GM21390 (cell line): ENCODE data around the gene HOXA6.

Source experiments
- ATAC-seq: cut with Tn5 transposase; IDR thresholded peaks from one replicate; pipeline ENCODE4 v1.9.1; 2021; ENCODE audit not compliant: unreplicated experiment

Gene HOXA6

DNA sequence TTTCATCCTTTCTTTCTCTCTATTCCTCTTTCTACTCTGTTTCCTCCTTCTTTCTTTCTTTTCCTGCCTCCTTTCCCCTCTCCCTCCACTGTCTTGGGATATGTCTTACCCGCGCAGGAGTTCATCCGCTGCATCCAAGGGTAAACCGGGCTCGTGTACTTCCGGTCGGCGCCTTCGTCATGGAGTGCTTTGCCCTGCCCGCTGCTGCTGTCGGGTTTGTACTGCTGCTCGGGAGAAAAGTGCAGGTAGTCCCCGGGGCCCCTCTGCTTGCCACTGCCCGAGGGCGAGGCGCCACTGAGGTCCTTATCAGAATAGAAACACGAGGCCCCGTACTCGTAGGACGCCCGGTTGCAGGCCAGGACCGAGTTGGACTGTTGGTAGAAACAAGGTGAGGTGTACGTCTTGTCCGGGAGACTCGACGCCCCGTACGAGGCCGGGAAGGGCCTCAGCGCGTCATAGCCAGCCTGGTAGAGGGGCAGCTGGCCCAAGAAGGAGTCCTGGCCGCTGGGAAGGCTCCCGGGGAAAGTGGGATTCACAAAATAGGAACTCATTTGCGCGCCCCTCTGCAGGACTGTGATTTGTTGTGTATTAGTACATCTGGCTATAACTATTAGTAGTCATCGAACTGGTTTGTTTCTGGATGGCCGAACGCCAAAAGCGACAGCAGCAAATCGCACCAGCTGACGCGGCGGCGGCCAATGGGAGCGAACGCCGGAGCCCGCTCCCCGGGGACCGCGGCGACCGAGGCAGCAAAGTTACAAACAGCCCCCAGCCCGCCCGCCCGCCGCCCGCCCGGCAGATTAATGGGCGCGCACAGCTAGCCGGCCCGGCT is at the start of gene HOXA6:
Gene HOXA6 (minus strand): TSS at position 576 of the 832 bp plus-strand sequence. CDS start 25 bp downstream, at position 551.
- ATAC-seq = no peak

DNA sequence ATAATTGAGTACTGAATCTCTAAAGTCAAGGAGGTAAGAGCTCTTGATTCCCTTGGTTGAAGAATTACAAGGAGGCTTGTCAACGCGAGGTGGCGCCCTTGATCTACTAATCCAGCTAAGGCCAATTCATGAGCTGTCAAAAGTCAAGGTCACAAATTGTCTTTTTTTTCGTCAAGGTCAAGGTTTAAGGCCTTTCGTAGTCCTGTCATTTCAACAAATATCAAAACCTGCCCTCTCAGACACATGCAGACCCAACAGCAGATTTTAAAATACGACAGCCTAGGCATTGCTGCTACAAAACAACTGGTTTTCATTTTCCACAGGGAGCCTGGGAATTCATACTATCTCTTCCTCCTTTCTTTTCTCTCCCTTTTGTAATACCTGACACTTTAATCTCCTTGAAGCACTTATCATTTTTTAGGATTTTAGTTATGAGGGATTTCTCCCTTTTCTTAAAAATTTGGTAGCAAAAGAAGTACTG is 48.8 kb upstream of the HOXA6 start:
- ATAC-seq = no peak

DNA sequence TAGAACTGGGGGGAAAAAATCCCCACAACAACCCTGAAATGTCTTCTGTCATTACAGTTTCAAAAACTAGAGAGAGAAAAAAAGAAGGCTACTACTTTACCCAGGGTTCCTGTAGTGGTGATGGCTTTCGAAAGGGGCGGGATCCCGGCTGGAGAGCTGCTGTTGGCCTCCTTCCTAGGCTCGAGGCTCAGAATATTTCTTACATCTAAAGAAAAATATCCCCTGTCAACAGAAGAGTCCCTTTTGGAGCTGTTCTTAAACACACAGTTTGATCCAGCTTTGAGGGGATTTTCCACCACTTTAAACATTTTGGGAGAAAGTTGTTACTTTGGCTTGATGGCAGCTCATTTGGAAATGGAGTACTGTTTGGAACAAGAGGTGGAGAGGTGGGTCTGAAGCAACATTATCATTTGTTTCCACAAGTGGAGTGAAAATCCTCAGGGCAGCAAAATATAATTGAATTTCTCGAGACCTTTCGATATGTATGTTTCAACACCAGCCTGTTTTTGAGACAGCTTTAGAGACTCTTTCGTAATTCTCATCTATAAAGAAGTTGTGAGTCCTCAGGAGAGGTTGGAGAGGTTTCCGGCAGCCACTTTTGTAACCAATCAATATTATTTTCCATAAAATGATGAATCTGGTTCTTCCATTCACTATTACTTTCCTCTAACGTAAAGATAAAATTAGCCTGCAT is 47.3 kb upstream of the HOXA6 start:
- no peak for ATAC-seq

DNA sequence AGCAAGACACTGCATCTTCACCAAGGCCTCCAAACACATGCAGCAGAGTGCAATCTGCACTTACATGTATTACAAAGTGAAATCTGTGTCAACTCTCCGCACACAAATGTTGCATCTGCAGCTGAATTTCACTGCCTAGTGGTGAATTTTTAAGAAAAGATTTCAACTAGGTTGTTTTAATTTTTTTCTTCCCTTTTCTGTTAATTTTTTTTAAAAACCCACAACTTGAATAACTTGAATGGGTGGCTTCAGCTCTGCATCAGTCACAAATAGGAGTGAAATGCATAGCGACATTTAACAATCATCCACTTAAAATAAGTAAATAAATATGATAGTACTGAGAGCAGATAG is 46.4 kb upstream of the HOXA6 start:
- no peak for ATAC-seq

DNA sequence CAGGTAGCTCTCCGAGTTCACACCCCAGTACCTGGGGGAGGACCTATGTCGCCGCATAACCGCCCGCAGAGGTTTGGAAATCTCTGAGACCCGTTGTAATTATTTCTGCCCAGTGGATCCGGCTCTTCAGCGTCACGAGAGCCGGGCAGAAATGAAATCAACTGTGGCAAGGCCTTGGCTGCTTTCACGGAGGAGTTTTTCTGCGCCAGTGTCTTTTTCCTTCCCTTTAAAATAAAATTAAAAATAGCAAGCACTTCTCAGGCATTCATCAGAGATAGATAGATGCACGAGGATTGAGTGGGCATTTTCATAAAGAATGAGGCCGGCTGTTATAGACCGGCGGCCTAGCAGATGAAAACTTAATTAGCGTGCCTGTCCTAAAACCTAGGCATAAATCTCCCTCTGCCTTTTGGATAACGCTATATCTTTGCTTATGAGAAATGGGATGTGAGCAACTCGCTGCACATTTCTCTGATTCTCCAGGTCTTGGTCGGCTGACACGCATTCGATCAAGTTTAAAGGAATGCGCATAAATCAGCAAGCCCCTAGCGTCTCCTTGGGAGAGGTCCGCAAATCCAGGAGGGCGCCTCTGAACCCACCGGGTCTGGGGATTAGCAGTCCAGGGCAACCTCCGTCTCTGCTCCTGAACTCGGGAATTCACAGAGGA is 45.9 kb upstream of the HOXA6 start:
- no peak for ATAC-seq

DNA sequence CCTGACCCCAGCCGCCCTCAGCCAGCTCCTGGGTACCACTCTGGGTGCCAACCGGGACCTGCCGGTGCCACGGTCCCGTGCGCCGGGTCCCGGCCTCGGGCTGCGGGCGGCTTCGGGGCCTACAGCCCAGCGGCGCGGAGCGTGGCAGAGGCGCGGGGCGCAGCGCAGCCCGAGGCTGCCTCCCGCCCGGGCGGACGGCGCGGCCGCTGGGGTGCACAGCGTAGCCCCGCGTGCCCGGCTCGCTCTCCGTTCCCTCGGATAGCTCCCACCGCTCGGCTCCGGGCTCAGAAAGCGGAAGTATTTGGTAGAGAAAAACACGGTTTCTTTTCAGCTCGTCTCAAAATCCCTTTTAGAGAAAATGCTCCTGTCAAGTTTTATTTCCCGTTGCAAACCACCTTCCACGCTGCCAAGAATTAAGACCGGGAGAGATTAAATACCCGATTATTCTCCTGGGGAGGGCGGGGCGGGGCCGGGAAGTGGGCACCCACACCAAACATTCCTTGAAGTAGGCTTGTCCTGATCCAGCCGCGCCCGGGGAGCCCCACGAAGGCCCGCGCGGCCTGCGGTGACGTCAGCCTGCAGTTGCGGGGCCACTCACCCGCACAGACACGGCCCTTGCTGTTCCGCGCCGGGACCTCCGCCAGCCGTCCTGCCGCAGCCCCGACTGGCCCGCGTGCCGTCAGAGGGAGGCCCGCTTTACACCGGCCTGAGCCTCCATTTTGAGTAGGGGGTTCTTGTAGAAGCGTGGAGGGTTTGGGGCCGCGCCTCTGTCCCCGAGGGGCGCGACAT is 45.2 kb upstream of the HOXA6 start:
- ATAC-seq = no peak

DNA sequence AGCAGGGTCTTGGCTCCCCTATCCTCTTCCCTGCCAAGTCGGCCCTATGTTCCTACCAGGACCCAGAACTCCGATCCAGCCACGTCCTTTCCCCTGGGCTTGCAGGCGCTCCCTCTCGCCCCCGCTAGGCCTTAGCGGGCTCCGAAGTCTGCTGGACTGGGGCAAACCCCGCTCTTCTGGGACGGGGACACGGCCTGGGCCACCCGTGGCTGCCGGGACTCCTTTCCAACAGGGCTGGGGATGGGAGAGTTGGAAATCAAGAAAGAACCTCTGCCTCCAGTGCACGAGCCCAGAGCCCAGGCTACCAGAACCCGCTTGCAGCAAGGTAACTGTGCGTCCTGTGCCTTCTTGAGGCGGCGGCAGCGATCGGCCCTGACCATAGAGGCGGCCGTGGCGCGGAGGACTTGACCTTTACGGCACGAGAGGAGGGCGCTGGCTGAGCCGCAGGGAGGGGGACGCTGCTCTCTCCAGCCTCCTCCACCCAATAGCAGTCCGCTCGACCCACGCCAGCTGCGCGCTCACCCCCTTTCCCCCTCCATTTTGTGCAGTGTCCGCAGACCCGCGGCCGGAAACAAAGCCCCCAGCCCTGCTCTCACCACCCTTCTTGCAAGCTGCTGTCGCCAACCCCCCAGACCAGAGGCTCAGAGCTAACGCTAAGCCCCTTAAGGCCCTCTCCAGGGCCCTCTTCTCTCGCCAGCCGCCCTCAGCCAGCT is 44.4 kb upstream of the HOXA6 start:
- no peak for ATAC-seq

DNA sequence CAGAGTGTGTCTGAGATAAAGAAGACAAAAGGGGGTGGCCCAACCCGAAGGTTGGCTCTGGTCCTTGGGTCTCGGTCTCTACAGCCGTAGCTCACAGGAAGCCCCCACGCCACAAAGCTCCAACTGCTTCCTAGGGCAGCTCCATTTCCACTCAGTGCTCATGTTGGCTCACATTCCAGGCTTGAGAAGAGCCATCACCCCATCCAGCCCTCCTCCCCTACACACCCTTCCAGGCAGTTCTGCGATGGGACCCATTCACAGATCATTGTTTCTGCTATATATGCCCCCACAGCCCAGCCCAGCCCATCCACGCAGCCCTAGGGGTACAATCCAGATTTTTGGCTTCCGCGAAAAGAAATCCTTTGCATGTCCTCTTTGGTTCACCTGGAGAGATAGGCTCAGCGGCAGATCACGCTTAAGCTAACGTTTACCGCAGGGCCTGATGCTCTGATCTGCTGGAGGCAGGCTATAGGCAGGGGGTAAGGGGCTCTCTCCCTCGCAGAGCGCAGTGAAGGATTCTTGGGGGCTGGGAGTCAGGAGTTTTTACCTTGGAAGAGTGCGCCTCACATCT is 43.7 kb upstream of the HOXA6 start:
- ATAC-seq = no peak

DNA sequence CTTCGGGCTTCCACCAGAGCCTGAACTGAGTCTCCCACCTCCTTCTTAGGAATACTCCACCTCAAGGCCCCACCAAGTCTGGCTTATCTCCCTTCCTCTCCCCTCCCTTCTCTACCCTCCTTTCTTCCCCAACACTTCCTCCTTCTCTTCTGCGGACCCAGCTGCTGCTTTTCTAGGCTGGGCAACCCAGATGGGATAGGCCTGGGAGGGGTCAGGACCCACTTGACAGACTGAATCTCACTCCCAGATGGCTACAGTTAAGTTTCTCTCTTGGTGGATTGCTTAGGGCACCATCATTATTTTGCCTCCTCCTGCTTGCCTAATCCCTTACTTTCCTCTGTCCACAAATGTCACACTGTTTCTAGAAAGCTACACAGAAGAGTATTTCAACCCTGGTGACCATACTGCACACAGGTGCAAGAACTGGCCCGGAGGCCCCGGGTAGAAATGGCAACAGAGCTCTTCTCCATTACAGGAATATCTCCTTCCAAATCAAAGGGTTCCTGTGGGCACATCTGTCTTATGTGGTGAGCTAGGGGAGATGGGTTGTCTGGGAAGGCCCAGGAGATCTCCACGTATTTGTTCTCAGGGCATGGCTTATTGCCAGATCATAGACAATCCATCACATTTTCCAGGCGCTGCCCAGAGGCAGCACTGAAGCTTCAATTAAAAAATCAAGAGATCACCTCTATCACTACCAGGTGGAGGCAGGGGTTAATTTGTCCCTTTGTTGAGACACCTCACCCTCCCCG is 42.6 kb upstream of the HOXA6 start:
- ATAC-seq = no peak

DNA sequence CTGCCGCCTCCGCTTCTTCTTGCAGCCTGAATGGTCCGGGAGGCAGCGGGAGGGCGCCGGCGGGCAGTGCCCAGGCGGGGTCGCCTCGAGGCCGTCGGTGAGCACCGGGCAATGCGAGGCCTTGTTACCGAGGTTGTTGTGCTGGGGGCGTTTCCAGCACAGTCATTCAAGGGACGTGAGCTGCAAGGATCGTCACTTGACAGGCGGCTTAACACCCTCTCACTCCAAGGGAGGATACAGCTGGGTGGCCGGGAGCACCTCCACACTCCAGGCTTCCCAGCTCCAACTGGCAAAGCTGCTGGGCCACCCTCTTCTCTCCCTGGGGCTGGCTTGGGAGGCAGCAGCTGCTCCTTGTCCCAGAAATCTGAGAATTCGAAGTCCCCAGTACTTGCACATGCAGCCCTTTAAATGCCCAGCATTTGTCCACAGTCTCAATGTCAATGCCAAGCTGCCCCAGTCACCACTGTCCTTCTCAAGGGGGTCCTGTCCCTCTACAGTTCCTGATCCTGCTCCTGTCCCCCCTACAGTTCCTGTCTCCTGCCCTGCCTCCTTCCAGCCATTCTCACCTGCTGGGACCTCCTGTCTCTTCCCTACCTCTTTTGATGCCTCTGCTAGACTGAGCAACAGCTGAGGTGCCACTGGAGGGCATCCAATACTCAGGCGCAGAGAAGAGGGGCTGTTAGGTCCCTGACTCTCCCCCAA is 41.9 kb upstream of the HOXA6 start:
- no peak for ATAC-seq

DNA sequence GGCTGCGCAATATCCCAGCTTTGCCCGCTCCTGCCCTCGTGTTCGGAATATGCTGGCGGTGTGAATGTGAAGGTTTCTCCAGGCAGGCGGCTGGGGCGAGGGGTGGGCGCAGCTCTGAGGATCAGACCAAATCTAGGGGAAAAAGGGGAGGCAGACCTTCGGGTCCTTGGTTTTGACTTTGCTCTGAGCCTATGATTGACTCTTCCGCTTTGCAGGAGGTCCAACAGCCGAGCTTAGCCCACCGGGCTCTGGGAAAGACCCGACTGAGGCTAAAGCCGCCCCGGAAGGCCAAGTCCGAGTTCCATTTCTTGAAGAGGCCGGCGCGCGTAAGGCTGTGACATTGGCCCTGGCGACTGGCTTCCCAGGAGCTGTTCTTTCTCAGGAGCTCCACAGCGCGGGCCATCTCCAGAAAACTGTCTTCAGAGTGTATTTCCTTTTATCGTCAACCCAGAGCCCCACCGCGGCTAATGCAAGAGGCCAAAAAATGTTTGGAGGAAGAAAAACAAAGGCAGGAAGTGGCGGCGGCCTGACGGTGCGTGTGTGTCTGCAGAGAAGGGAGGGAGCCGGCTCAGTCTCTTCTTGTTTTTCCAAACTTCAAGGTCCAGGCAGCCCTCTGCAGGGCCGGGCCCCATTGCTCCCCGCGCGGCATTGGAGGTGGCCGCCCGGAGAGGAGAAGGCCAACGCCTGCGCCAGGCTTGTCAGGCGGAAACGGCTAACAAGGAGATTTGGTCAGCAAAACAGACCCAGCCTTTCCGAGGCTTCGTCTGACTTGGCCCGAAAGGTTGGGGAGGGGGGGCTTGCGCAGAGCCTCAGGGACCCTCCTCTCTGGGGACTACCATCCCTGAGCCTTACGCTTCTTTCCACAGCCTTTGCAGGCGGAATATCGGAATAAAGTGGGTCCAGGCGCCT is 41.1 kb upstream of the HOXA6 start:
- ATAC-seq = no peak

DNA sequence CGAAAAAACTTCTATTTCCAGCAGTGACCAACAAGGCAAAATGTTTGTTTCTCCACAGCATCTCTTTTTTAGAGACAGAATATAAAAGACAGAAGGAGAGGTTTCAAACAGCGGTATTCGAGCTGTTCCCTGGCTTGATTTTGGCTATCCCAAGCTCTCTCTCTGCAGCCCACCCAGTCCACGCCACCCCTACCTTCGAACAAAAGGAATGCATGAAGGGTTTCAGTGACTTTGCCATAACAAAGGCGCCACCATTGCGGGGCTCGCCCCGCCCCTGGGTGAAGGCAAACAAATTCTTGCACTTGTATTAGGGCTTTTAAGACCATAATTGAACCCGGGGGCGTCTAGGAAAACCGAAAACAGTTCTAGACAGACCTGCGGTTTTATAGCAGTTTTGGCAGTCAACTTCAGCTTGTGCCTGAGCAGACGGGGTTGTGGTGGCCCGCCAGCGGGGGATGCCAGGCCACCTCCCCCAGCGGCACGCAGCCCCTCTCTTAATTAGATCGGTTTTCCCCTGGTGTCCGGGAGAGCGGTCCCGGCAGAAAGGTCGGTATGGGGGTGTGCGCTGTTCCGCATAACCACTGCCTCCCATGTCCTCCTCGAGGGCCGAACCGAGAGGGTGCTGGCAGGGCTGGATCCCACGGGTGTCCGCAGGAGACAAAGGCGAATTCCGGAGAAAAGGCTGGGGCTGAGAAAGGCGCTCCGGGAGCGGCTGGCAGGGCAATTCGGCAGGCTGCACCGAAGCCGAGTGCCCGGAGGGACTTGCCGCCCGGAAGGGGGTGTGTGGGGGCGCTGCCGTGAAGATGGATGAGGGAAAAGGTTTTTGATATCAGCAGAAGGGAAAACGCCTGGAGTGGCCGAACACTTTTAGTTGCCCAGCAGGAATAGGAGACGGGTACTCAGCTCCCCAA is 40.2 kb upstream of the HOXA6 start:
- no peak for ATAC-seq

DNA sequence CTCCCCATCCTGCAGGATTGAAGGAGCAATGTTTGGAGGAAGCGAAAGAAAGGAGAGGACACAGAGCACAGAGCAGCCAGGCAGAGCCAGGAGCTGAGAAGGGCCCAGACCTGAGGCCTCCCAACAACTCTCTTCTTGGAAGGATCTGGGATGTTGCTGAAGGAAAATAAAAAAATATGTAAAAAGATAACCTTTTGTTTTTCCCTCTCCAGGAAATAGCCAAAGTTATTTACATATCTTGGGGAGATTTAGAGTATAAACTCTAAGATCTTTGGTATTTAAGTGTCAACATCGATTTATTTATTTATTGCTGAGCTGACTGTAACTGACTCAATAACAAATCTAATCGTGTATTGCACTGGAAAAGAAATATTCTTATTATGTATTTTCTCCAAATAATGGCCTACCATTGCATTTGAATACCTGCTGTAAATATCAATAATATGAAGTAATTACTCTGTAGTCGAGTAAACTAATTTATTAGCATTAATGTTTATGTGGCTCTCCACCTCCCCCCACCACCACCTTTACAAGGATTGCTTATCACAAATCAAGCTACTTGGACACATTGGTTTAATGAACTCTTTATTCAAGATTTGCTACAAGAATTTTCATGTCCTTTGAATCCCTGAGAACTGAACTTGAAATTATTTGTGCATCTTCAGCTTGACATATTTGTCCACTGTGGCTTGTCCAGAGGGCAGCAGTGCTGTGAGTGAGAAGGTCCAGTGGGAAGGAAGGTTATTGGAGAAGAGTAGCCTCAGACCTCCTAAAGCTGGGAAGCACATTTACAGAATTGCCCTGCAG is 39.3 kb upstream of the HOXA6 start:
- no peak for ATAC-seq

DNA sequence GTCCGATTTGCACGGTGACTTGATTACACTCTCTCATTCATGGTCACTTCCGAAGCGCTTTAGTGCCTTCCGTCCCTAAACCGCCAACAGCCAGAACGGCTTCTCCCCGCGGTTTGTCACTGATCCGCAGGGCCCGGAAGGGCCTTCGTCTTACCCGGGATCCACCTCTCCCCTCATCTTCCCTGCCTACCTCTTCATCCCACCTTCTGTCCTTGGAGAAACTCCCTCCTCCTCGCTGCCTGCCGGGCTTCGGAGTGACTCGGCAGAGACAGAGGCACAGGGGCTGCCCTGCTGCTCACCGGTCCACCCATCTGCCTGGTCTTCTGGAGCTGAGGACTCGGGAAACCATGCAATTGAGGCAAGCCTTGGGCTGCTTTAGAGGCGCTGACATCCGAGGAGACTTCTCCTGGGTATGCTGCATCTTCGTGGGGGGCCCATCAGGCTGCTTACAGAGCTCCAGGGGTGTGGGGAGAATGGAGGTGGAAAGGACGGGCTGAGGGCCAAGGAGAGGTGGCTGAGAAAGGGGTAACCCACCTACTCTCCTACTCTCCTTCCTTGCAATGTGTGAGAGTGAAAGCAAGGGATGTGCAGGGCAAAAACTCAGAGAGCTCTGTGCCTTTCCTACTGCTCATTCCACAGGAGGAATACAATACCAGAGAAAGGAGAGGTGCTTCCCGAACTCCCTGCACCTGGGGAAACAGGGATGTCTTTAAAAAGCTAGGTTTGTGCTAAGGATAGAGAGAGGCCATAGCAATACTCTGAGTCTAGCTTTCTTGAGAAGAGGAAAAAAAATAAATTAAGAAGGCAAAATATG is 38.5 kb upstream of the HOXA6 start:
- ATAC-seq = no peak
